HEK293 (cell line): Measurements from ENCODE around the gene RNF145.

Experiments
- SETDB1 ChIP-seq: IDR thresholded peaks from one replicate; pipeline ENCODE4 v1.6.1; 2017; ENCODE audit warnings: mild to moderate bottlenecking, low read length, moderate library complexity, mixed read lengths; ENCODE audit not compliant: insufficient read length
- ZNF174 ChIP-seq: fragments of 450-650 bp; formaldehyde crosslinking; IDR thresholded peaks from 2 replicates; pipeline ENCODE4 v1.5.0; 2017; ENCODE audit warnings: missing biosample characterization, mild to moderate bottlenecking, missing genetic modification characterization
- TF ChIP-seq, protein P1 (sequence below): fragments of 450-650 bp; formaldehyde crosslinking; IDR thresholded peaks from 2 replicates; pipeline ENCODE4 v1.5.1; 2016; ENCODE audit warnings: missing biosample characterization, missing genetic modification characterization
- TF ChIP-seq, protein P2 (sequence below): sonication (generic); formaldehyde crosslinking; IDR thresholded peaks from 2 replicates; pipeline ENCODE4 v1.8.1; 2022; ENCODE audit warnings: mild to moderate bottlenecking, moderate library complexity, missing genetic modification reagents
- TF ChIP-seq, protein P3 (sequence below): fragments of 450-650 bp; formaldehyde crosslinking; IDR thresholded peaks from 2 replicates; pipeline ENCODE4 v1.5.1; 2016; ENCODE audit warnings: missing biosample characterization, missing genetic modification characterization

DNA sequence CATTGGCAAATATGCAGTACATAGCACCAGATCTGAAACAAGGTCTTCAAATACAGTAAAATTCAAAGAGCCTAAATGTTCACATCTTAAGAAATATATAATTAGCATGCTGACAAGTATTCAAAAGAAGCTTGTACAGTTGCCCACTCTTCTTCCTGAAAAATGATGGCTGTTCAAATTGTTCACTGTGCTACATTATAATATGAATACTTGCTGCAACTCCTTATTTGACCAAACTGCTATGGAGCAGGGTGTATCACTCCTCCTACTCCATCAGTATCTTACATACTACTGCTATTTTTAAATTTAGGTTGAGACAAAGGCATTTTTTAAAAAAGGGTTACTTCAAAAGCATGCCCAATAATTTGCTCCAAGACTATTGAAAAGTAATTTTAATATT lies 39.3 kb downstream of the RNF145 start:
- TF ChIP-seq ZNF174 (tag by site-specific recombination) (no peak), SETDB1 (no peak)
- TF ChIP-seq, protein P1, sequence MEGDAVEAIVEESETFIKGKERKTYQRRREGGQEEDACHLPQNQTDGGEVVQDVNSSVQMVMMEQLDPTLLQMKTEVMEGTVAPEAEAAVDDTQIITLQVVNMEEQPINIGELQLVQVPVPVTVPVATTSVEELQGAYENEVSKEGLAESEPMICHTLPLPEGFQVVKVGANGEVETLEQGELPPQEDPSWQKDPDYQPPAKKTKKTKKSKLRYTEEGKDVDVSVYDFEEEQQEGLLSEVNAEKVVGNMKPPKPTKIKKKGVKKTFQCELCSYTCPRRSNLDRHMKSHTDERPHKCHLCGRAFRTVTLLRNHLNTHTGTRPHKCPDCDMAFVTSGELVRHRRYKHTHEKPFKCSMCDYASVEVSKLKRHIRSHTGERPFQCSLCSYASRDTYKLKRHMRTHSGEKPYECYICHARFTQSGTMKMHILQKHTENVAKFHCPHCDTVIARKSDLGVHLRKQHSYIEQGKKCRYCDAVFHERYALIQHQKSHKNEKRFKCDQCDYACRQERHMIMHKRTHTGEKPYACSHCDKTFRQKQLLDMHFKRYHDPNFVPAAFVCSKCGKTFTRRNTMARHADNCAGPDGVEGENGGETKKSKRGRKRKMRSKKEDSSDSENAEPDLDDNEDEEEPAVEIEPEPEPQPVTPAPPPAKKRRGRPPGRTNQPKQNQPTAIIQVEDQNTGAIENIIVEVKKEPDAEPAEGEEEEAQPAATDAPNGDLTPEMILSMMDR (tag by site-specific recombination), result no peak
- TF ChIP-seq, protein P2, sequence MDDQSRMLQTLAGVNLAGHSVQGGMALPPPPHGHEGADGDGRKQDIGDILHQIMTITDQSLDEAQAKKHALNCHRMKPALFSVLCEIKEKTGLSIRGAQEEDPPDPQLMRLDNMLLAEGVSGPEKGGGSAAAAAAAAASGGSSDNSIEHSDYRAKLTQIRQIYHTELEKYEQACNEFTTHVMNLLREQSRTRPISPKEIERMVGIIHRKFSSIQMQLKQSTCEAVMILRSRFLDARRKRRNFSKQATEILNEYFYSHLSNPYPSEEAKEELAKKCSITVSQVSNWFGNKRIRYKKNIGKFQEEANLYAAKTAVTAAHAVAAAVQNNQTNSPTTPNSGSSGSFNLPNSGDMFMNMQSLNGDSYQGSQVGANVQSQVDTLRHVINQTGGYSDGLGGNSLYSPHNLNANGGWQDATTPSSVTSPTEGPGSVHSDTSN (CRISPR knock-in tag), result no peak
- TF ChIP-seq, protein P3, sequence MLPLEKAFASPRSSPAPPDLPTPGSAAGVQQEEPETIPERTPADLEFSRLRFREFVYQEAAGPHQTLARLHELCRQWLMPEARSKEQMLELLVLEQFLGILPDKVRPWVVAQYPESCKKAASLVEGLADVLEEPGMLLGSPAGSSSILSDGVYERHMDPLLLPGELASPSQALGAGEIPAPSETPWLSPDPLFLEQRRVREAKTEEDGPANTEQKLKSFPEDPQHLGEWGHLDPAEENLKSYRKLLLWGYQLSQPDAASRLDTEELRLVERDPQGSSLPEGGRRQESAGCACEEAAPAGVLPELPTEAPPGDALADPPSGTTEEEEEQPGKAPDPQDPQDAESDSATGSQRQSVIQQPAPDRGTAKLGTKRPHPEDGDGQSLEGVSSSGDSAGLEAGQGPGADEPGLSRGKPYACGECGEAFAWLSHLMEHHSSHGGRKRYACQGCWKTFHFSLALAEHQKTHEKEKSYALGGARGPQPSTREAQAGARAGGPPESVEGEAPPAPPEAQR (tag by site-specific recombination), result no peak
